Liver (tissue), 9 donors: Measurements from ENCODE around the gene ARL14EPL. TPM values are rescaled to one million over a fixed set of nuclear protein-coding genes. Genes with fewer than 3 reads are reported as not detected.

Experiments
- DNase-seq: peaks from one replicate; pipeline ENCODE4 v3.0.0-alpha.2; 2017; ENCODE audit warnings: low spot score
- H3K27ac ChIP-seq, 2 donors: one replicate each; pipeline ENCODE4 v1.7.0; 2013; ENCODE audit warnings: inconsistent platforms in 2 of 2, low read length in 2 of 2, control low read depth in 1 of 2, low read depth in 1 of 2, mild to moderate bottlenecking in 1 of 2
- H3K27me3 ChIP-seq, 4 donors: one replicate each; pipeline versions ENCODE4 v1.6.1 to v1.7.0; 2013; ENCODE audit warnings: low read length in 3 of 4, inconsistent platforms in 1 of 4, mild to moderate bottlenecking in 1 of 4, moderate library complexity in 1 of 4; ENCODE audit not compliant: control insufficient read depth in 4 of 4, insufficient read depth in 4 of 4
- H3K36me3 ChIP-seq, 4 donors: one replicate each; pipeline versions ENCODE4 v1.6.1 to v1.7.0; 2013; ENCODE audit warnings: low read length in 3 of 4, mild to moderate bottlenecking in 3 of 4, low read depth in 1 of 4, moderate library complexity in 1 of 4; ENCODE audit not compliant: control insufficient read depth in 4 of 4, insufficient read depth in 3 of 4
- H3K4me1 ChIP-seq, 4 donors: one replicate each; pipeline versions ENCODE4 v1.6.1 to v1.7.0; 2013; ENCODE audit warnings: low read length in 3 of 4, mild to moderate bottlenecking in 3 of 4, moderate library complexity in 1 of 4; ENCODE audit not compliant: control insufficient read depth in 4 of 4, insufficient read depth in 4 of 4
- H3K4me3 ChIP-seq, 3 donors: one replicate each; pipeline versions ENCODE4 v1.6.1 to v1.7.0; 2013; ENCODE audit warnings: low read length in 3 of 3, control low read depth in 1 of 3, low read depth in 1 of 3, mild to moderate bottlenecking in 1 of 3
- H3K9ac ChIP-seq, 2 donors: one replicate each; pipeline ENCODE4 v1.7.0; 2013; ENCODE audit warnings: low read length in 2 of 2, mild to moderate bottlenecking in 2 of 2, moderate library complexity in 2 of 2, control low read depth in 1 of 2, low read depth in 1 of 2
- H3K9me3 ChIP-seq, 4 donors: one replicate each; pipeline versions ENCODE4 v1.6.1 to v1.7.0; 2013; ENCODE audit warnings: low read length in 3 of 4; ENCODE audit not compliant: control insufficient read depth in 4 of 4
- ATF3 ChIP-seq: IDR thresholded peaks from 2 replicates; pipeline ENCODE4 v1.6.1; 2016; ENCODE audit warnings: antibody characterized with exemption
- CTCF ChIP-seq: fragments of 150-350 bp; IDR thresholded peaks from 2 replicates; pipeline ENCODE4 v1.5.1; 2017; ENCODE audit warnings: improper control_type of control experiment, low read depth, low read length; ENCODE audit not compliant: missing input control
- EGR1 ChIP-seq, 2 donors: IDR thresholded peaks; 2 replicates each; pipeline ENCODE4 v1.6.1; 2016 to 2018; ENCODE audit warnings: antibody characterized with exemption in 2 of 2, low read depth in 2 of 2
- FOXA2 ChIP-seq: IDR thresholded peaks from 2 replicates; pipeline ENCODE4 v1.6.1; 2016; ENCODE audit warnings: antibody characterized with exemption
- GABPA ChIP-seq, 2 donors: IDR thresholded peaks in 1 of 2; conservative IDR thresholded peaks in 1 of 2; 2 replicates each; pipeline ENCODE4 v1.6.1; 2016; ENCODE audit warnings: antibody characterized with exemption in 2 of 2, mild to moderate bottlenecking in 1 of 2, moderate library complexity in 1 of 2
- HNF4A ChIP-seq, 2 donors: conservative IDR thresholded peaks; 2 replicates each; pipeline ENCODE4 v1.6.1; 2016; ENCODE audit warnings: antibody characterized with exemption in 2 of 2, mild to moderate bottlenecking in 2 of 2
- HNF4G ChIP-seq: IDR thresholded peaks from 2 replicates; pipeline ENCODE4 v1.6.1; 2016; ENCODE audit warnings: antibody characterized with exemption
- JUND ChIP-seq, 2 donors: IDR thresholded peaks; 2 replicates each; pipeline ENCODE4 v1.6.1; 2016; ENCODE audit warnings: antibody characterized with exemption in 2 of 2
- NR2F2 ChIP-seq: IDR thresholded peaks from 2 replicates; pipeline ENCODE4 v1.6.1; 2016; ENCODE audit warnings: antibody characterized with exemption
- RAD21 ChIP-seq, 2 donors: IDR thresholded peaks; 2 replicates each; pipeline ENCODE4 v1.6.1; 2016; ENCODE audit warnings: antibody characterized with exemption in 2 of 2, mild to moderate bottlenecking in 2 of 2
- RXRA ChIP-seq, 2 donors: IDR thresholded peaks; 2 replicates each; pipeline ENCODE4 v1.6.1; 2017 to 2018; ENCODE audit warnings: antibody characterized with exemption in 2 of 2, mild to moderate bottlenecking in 1 of 2
- SP1 ChIP-seq: IDR thresholded peaks from 2 replicates; pipeline ENCODE4 v1.6.1; 2018; ENCODE audit warnings: antibody characterized with exemption, mild to moderate bottlenecking
- TAF1 ChIP-seq: conservative IDR thresholded peaks from 2 replicates; pipeline ENCODE4 v1.6.1; 2016; ENCODE audit warnings: antibody characterized with exemption, mild to moderate bottlenecking
- YY1 ChIP-seq: IDR thresholded peaks from 2 replicates; pipeline ENCODE4 v1.6.1; 2016; ENCODE audit warnings: antibody characterized with exemption, mild to moderate bottlenecking
- ZBTB33 ChIP-seq: IDR thresholded peaks from 2 replicates; pipeline ENCODE4 v1.6.1; 2016; ENCODE audit warnings: antibody characterized with exemption
- WGBS: extraction: QIAGEN DNeasy Blood & Tissue Kit; methylation state at CpG from one replicate; pipeline ENCODE4 v1.1.7; 2013; 5-methylcytosine and 5-hydroxymethylcytosine counted together
- polyA plus RNA-seq, 2 donors: library from polyadenylated mRNA; stranded (reverse) in 1 of 2; unstranded in 1 of 2; fragments of 200-250 nt in 1 of 2; fragments of >200 nt in 1 of 2; fragmentation: Nextera tagmentation in 1 of 2; extraction: Ambion mirVana in 1 of 2; gene quantifications; one replicate each; pipeline versions ENCODE4 v1.2.1 to v1.2.3, GENCODE V29; 2013 to 2015
- total RNA-seq, 2 donors: library from RNA; depleted of rRNA; stranded (reverse); fragments of >200 nt; gene quantifications; one replicate each; pipeline ENCODE4 v1.2.3, GENCODE V29; 2014
- donor health status: healthy.
- donor health status: healthy.
- donor health status: healthy.
- donor health status: healthy.
- donor health status: healthy.

The ARL14EPL gene
- total and polyA plus RNA-seq, 4 donors: not detected

GRCh38 chr5:116032991-116033390, 719 bp downstream of the ARL14EPL start:
- no peak for DNase-seq
- Histone ChIP-seq H3K27ac (no peak overlapping the region), H3K9me3 (no peaks in the 10 kb centered on the region), H3K4me3 (no peak overlapping the region), H3K36me3 (no peaks in the 10 kb centered on the region), H3K9ac (no peak overlapping the region), H3K4me1 (no peaks in the 10 kb centered on the region), H3K27me3 (peaks cover 0 to 4% (median 0%) of the 10 kb centered on the region in 4 donors)
- WGBS: 85% methylated on average over 3 of the region's 3 CpGs
- no peak for TF ChIP-seq TAF1
- no peak for TF ChIP-seq CTCF
- TF ChIP-seq RXRA (IDR thresholded peaks at IDR 0.05): no peak
- no peak for TF ChIP-seq JUND (IDR thresholded peaks at IDR 0.05)
- no peak for TF ChIP-seq HNF4G
- no peak for TF ChIP-seq NR2F2
- TF ChIP-seq HNF4A (conservative IDR thresholded peaks at IDR 0.05): no peak
- no peak for TF ChIP-seq FOXA2
- no peak for TF ChIP-seq ATF3
- TF ChIP-seq RAD21 (IDR thresholded peaks at IDR 0.05): no peak
- TF ChIP-seq ZBTB33: no peak
- no peak for TF ChIP-seq GABPA (IDR thresholded peaks at IDR 0.05 in 1 of 2, conservative IDR thresholded peaks at IDR 0.05 in 1 of 2)

- Histone ChIP-seq H3K36me3 (no peaks in the 10 kb centered on the region), H3K9ac (no peak overlapping the region), H3K9me3 (no peaks in the 10 kb centered on the region), H3K4me1 (no peaks in the 10 kb centered on the region), H3K4me3 (no peak overlapping the region), H3K27me3 (no peaks in the 10 kb centered on the region), H3K27ac (no peak overlapping the region)
- no peak for DNase-seq
- WGBS: 87% methylated on average over 5 of the region's 5 CpGs
- TF ChIP-seq HNF4G: no peak
- TF ChIP-seq EGR1 (IDR thresholded peaks at IDR 0.05; ENCODE audit: low read depth in 2 of 2): no peak
- no peak for TF ChIP-seq ZBTB33
- TF ChIP-seq YY1: no peak
- TF ChIP-seq HNF4A (conservative IDR thresholded peaks at IDR 0.05): no peak
- no peak for TF ChIP-seq RXRA (IDR thresholded peaks at IDR 0.05)
- TF ChIP-seq FOXA2: no peak
- no peak for TF ChIP-seq SP1
- TF ChIP-seq GABPA (IDR thresholded peaks at IDR 0.05 in 1 of 2, conservative IDR thresholded peaks at IDR 0.05 in 1 of 2): no peak
- no peak for TF ChIP-seq NR2F2
- TF ChIP-seq RAD21 (IDR thresholded peaks at IDR 0.05): no peak
- no peak for TF ChIP-seq ATF3
- TF ChIP-seq CTCF: no peak
Observed at GRCh38 chr5:116035123-116035522, 2.9 kb downstream of the ARL14EPL start.
